Testis (tissue), 3 donors: ENCODE measurements around the gene HPSE. TPM values are rescaled to one million over a fixed set of nuclear protein-coding genes. Genes with fewer than 3 reads are reported as not detected.

Experiments used
- DNase-seq: peaks from one replicate; pipeline ENCODE4 v3.0.0-alpha.2; 2019
- H3K27ac ChIP-seq, 2 donors: fragments of 200-600 bp; sonication (generic); one replicate each; pipeline ENCODE4 v1.5.1; 2019
- H3K27me3 ChIP-seq: fragments of 200-600 bp; sonication (generic); one replicate; pipeline ENCODE4 v1.5.1; 2019
- H3K36me3 ChIP-seq: fragments of 200-600 bp; sonication (generic); one replicate; pipeline ENCODE4 v1.5.1; 2017; ENCODE audit warnings: low read depth; ENCODE audit errors: missing control alignments
- H3K4me1 ChIP-seq: fragments of 200-600 bp; sonication (generic); one replicate; pipeline ENCODE4 v1.5.1; 2019
- H3K4me3 ChIP-seq, 2 donors: fragments of 200-600 bp; sonication (generic); one replicate each; pipeline ENCODE4 v1.5.1; 2017 to 2019
- H3K9me3 ChIP-seq: fragments of 200-600 bp; sonication (generic); one replicate; pipeline ENCODE4 v1.5.1; 2017
- CTCF ChIP-seq, 3 experiments: fragments of 450-650 bp in 2 of 3; fragments of 200-600 bp in 1 of 3; sonication (generic) in 1 of 3; IDR thresholded peaks; one replicate each; pipeline ENCODE4 v1.5.1; 2016 to 2019; ENCODE audit warnings: antibody characterized with exemption in 3 of 3, mild to moderate bottlenecking in 2 of 3, moderate library complexity in 1 of 3
- POLR2A ChIP-seq: fragments of 450-650 bp; IDR thresholded peaks from one replicate; pipeline ENCODE4 v1.6.1; 2017; ENCODE audit warnings: antibody characterized with exemption, mild to moderate bottlenecking, moderate library complexity
- WGBS, 2 donors: methylation state at CpG; one replicate each; pipeline ENCODE4 v1.1.5; 2018; 5-methylcytosine and 5-hydroxymethylcytosine counted together
- intact Hi-C: fragments of 100-400 bp; cut with DNase I; formaldehyde crosslinking; loops from one replicate; pipeline ENCODE4 v1.15.1; 2023; ENCODE audit warnings: low total_unique reads
- polyA plus RNA-seq: library from polyadenylated mRNA; stranded (reverse); fragments of 350-450 nt; fragmentation: Illumina TruSeq; extraction: RNeasy Lipid Tissue Mini Kit (QIAGEN cat#74804); gene quantifications from one replicate; pipeline ENCODE4 v1.2.3, GENCODE V29; 2014; ENCODE audit warnings: low read depth, low replicate concordance; ENCODE audit not compliant: insufficient read depth
- total RNA-seq, 2 donors: library from RNA; depleted of rRNA; stranded (reverse); fragments of >200 nt; gene quantifications; one replicate each; pipeline ENCODE4 v1.2.3, GENCODE V29; 2016

The HPSE gene
- total and polyA plus RNA-seq, 3 donors from 2014 or later, result 0.79 to 2.3 (median 2.0) TPM

DNA sequence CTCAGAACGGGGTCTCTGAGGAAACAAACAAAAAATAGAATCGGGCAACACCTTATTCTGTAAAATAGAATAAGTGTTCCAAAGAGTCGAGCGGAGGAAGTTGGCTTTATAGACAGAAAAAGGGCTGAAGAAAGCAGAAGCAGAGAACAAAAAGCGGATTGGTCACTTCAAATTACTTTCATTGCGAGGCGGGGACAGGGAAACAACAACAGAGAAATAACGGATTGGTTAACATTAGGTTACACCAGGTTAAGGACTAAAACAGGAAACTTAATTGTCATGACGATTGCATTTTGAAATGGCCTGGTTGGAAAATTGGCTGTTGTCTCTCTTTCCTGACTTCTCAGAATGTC is 49.6 kb downstream of the HPSE start:
- Histone ChIP-seq H3K4me3 (peak overlapping the region; percentile 79 to 81), H3K4me1 (peaks cover 12% of the 10 kb centered on the region), H3K9me3 (no peaks in the 10 kb centered on the region), H3K27ac (peak overlapping the region; percentile 86 to 97), H3K36me3 (no peaks in the 10 kb centered on the region), H3K27me3 (no peaks in the 10 kb centered on the region)
- no peak for TF ChIP-seq POLR2A
- no peak for TF ChIP-seq CTCF (IDR thresholded peaks at IDR 0.05)
- 0 to 5% methylated on average over 9 of the region's 9 CpGs for WGBS, 2 donors
- intact Hi-C loops, result loop anchor here (10.0 kb wide), 1 partner anchor 830 kb away; no protein-coding TSS in a partner anchor
- DNase-seq, result no peak

- Histone ChIP-seq H3K9me3 (no peaks in the 10 kb centered on the region), H3K4me1 (peaks cover 12% of the 10 kb centered on the region), H3K36me3 (no peaks in the 10 kb centered on the region), H3K27ac (peak within 1 kb of the TSS; percentile 86 to 97), H3K4me3 (peak within 1 kb of the TSS; percentile 79 to 81), H3K27me3 (no peaks in the 10 kb centered on the region)
- TF ChIP-seq CTCF (IDR thresholded peaks at IDR 0.05) (peak in 2 of 3 experiments; percentile 34 to 58), POLR2A (peak; percentile 69)
- peak; percentile 96 for DNase-seq
- intact Hi-C loops, result loop anchor here (10.0 kb wide), 1 partner anchor 830 kb away; no protein-coding TSS in a partner anchor
- WGBS, 2 donors, result 0 to 1% methylated on average over 18 to 64 of the region's 76 CpGs
Measured at GRCh38 chr4:83284193-83285054, 50.2 kb downstream of the HPSE start, which contains the start of gene COQ2. Gene COQ2 (minus strand): TSS chr4:83284798. CDS start chr4:83284764, 34 bp downstream.

GRCh38 chr4:83283181-83283580 is 51.5 kb downstream of the HPSE start:
- whole genome bisulfite sequencing, 2 donors, result 54 to 78% methylated on average over 7 of the region's 7 CpGs
- TF ChIP-seq POLR2A (no peak), CTCF (IDR thresholded peaks at IDR 0.05) (no peak)
- Histone ChIP-seq H3K4me3 (peak overlapping the region in 1 of 2 donors; percentile 79), H3K4me1 (peaks cover 12% of the 10 kb centered on the region), H3K27ac (no peak overlapping the region), H3K9me3 (no peaks in the 10 kb centered on the region), H3K27me3 (no peaks in the 10 kb centered on the region), H3K36me3 (no peaks in the 10 kb centered on the region)
- DNase-seq, result no peak
- intact Hi-C loops, result loop anchor here (10.0 kb wide), 1 partner anchor 828 kb away; no protein-coding TSS in a partner anchor

- WGBS, 2 donors, result 32 to 34% methylated on average over 4 of the region's 4 CpGs
- Histone ChIP-seq H3K9me3 (no peaks in the 10 kb centered on the region), H3K27ac (no peak overlapping the region), H3K4me3 (no peak overlapping the region), H3K36me3 (no peaks in the 10 kb centered on the region), H3K4me1 (peaks cover 12% of the 10 kb centered on the region), H3K27me3 (no peaks in the 10 kb centered on the region)
- intact Hi-C loops, result loop anchor here (10.0 kb wide), 1 partner anchor 827 kb away; no protein-coding TSS in a partner anchor
- TF ChIP-seq POLR2A, result no peak
- TF ChIP-seq CTCF (IDR thresholded peaks at IDR 0.05), result peak; percentile 32 to 70 (median 51)
- DNase-seq, result peak; percentile 51
Measured at GRCh38 chr4:83282049-83282535, 52.6 kb downstream of the HPSE start.
